ENCODE measurements around the gene DLEC1. TPM values are rescaled to one million over a fixed set of nuclear protein-coding genes. Genes with fewer than 3 reads are reported as not detected.

Gene DLEC1
- total RNA-seq: 0.17 and 0.54 TPM in 2 replicates

DNA sequence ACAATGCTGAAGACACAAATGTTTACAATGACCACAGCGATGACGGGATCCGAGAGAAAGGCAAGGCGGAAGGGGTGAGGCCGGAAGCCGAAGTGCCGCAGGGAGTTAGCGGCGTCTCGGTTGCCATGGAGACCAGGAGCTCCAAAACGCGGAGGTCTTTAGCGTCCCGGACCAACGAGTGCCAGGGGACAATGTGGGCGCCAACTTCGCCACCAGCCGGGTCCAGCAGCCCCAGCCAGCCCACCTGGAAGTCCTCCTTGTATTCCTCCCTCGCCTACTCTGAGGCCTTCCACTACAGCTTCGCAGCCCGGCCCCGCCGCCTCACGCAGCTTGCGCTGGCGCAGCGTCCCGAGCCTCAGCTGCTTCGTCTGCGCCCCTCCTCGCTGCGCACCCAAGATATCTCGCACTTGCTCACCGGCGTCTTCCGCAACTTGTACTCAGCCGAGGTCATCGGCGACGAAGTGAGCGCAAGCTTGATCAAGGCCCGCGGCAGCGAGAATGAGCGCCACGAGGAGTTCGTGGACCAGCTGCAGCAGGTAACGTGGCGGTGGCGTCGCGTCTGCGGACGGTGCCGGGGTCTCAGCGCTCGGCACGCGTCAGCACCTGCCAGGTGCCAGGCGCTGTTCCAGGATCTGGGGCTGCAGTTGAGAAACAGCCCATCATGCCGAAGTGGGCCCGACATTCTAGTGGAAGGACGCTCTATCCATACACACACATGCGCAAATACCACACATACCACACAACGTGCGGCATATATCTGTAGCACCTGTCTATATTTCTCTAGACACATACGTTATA, at the start of gene DLEC1:
Gene DLEC1, plus strand, starts transcription at position 108 of the 798 bp plus-strand sequence. Its CDS starts 18 bp downstream, at position 126.
- Mint-ChIP-seq H3K27me3 (peaks cover 2% of the 10 kb centered on the region), H3K27ac (peak within 1 kb of the TSS; percentile 89), H3K4me3 (peak within 1 kb of the TSS; percentile 59), H3K4me1 (peaks cover 28% of the 10 kb centered on the region), H3K9me3 (peaks cover 8% of the 10 kb centered on the region), H3K36me3 (ENCODE audit: low read depth) (peaks cover 10% of the 10 kb centered on the region)
- intact Hi-C loops (cut with micrococcal nuclease): loop anchor here (2.0 kb wide), 2 partner anchors 44 to 126 kb away; partner anchors contain the start of gene OXSR1
- DNase-seq: peak; percentile 96

DNA sequence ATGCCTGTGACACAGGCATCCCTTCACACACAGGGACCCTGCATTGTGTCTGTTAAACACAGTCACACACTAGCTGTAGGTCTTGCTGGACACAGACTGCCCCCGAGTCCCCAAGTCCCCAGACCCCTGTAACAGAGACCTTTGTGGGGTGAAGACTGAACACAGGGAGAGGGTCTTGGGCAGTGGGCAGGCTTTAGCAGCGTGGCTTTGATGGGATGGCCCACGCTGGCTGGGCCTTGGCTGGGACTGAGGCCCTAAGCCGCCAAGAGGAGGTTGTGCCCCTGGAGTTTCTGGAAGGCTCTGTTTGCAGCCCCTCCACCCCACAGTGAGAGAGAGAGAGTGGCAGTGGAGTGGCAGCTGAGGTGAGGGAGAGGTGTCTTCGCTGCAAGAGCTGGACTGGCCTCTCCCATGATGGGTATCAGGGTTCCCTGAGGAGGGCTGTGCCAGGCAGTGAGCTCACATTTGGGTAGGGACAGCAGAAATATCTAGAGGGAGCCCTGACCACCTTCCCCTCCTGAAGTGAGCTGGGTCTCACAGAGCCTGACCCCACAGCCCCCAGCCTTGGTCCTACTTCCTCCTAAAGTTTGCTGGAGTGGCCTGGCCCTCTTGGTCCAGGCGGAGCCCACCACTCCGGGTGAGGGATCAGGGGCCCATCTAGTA, 49.1 kb upstream of the DLEC1 start:
- intact Hi-C loops (cut with micrococcal nuclease): no loop called here
- Mint-ChIP-seq H3K27ac (no peak overlapping the region), H3K4me3 (no peak overlapping the region), H3K27me3 (peaks cover 2% of the 10 kb centered on the region), H3K36me3 (ENCODE audit: low read depth) (peaks cover 3% of the 10 kb centered on the region), H3K9me3 (no peaks in the 10 kb centered on the region), H3K4me1 (peaks cover 16% of the 10 kb centered on the region)
- DNase-seq: no peak

GRCh38 chr3:37990527-37990926, 48.5 kb upstream of the DLEC1 start, which contains the start of gene VILL:
VILL (plus strand) TSS chr3:37990786; CDS start chr3:37993673, 2,887 bp downstream.
- peaks cover 22% of the 10 kb centered on the region for H3K4me1 Mint-ChIP-seq
- peaks cover 2% of the 10 kb centered on the region for H3K27me3 Mint-ChIP-seq
- H3K4me3 Mint-ChIP-seq: no peak within 1 kb of the TSS
- intact Hi-C loops (cut with micrococcal nuclease): no loop called here
- no peak for DNase-seq
- peaks cover 6% of the 10 kb centered on the region for H3K36me3 Mint-ChIP-seq (ENCODE audit: low read depth)
- H3K9me3 Mint-ChIP-seq: no peaks in the 10 kb centered on the region
- peak within 1 kb of the TSS; percentile 52 for H3K27ac Mint-ChIP-seq

GRCh38 chr3:37991109-37991508, 47.9 kb upstream of the DLEC1 start:
- DNase-seq: no peak
- Mint-ChIP-seq H3K27me3 (peaks cover 2% of the 10 kb centered on the region), H3K4me1 (peaks cover 28% of the 10 kb centered on the region), H3K27ac (no peak overlapping the region), H3K4me3 (no peak overlapping the region), H3K36me3 (ENCODE audit: low read depth) (peaks cover 11% of the 10 kb centered on the region), H3K9me3 (no peaks in the 10 kb centered on the region)
- intact Hi-C loops (cut with micrococcal nuclease): no loop called here

GRCh38 chr3:37991823-37992222, 47.2 kb upstream of the DLEC1 start:
- no peak overlapping the region for H3K27ac Mint-ChIP-seq
- peaks cover 35% of the 10 kb centered on the region for H3K4me1 Mint-ChIP-seq
- no peak overlapping the region for H3K4me3 Mint-ChIP-seq
- no peaks in the 10 kb centered on the region for H3K9me3 Mint-ChIP-seq
- H3K36me3 Mint-ChIP-seq (ENCODE audit: low read depth): peaks cover 18% of the 10 kb centered on the region
- no peak for DNase-seq
- intact Hi-C loops (cut with micrococcal nuclease): no loop called here
- H3K27me3 Mint-ChIP-seq: peaks cover 2% of the 10 kb centered on the region

GRCh38 chr3:37992271-37993066, 46.5 kb upstream of the DLEC1 start:
- intact Hi-C loops (cut with micrococcal nuclease): no loop called here
- Mint-ChIP-seq H3K4me1 (peaks cover 37% of the 10 kb centered on the region), H3K36me3 (ENCODE audit: low read depth) (peaks cover 20% of the 10 kb centered on the region), H3K9me3 (no peaks in the 10 kb centered on the region), H3K27me3 (peaks cover 2% of the 10 kb centered on the region), H3K4me3 (no peak overlapping the region), H3K27ac (peak overlapping the region; percentile 20)
- no peak for DNase-seq

DNA sequence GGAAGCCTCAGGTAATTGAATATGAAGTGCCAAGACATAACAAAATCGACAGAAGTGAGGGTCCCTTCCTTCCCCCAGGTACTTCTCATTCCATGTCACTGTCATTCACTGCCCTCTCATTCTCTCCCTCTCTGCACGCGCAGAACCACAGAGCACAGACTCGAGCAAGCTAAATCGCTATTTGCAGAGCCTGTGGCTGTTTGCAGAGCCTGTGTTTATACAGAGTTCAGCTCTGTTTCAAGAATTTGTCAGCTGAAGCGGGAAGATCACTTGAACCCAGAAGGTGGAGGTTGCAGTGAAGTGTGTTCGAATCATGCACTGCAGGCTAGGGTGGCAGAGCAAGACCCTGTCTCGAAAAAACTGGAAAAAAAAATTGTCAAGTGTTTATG, 45.9 kb upstream of the DLEC1 start:
- H3K27ac Mint-ChIP-seq: peak overlapping the region; percentile 20
- H3K4me3 Mint-ChIP-seq: peak overlapping the region; percentile 97
- intact Hi-C loops (cut with micrococcal nuclease): no loop called here
- H3K9me3 Mint-ChIP-seq: no peaks in the 10 kb centered on the region
- H3K27me3 Mint-ChIP-seq: peaks cover 2% of the 10 kb centered on the region
- DNase-seq: no peak
- peaks cover 20% of the 10 kb centered on the region for H3K36me3 Mint-ChIP-seq (ENCODE audit: low read depth)
- peaks cover 38% of the 10 kb centered on the region for H3K4me1 Mint-ChIP-seq

DNA sequence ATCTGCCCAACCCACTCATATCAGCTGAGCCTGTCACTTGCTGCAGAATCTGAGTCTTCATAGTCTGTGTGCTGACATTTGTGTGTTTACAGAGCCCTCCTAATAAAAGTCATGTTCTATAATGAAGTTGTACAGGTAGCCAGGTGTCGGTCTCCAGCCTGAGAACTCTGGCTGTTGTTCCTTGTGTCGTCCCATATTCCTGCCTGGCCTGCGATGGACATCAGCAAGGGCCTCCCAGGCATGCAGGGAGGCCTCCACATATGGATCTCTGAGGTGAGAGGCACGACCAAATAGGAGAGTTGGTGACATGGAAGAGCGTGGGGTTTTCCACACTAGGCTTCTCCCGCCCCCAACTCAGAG, 45.6 kb upstream of the DLEC1 start:
- peaks cover 20% of the 10 kb centered on the region for H3K36me3 Mint-ChIP-seq (ENCODE audit: low read depth)
- peak overlapping the region; percentile 95 for H3K27ac Mint-ChIP-seq
- H3K27me3 Mint-ChIP-seq: peaks cover 2% of the 10 kb centered on the region
- peak overlapping the region; percentile 97 for H3K4me3 Mint-ChIP-seq
- DNase-seq: no peak
- intact Hi-C loops (cut with micrococcal nuclease): no loop called here
- peaks cover 42% of the 10 kb centered on the region for H3K4me1 Mint-ChIP-seq
- H3K9me3 Mint-ChIP-seq: no peaks in the 10 kb centered on the region

DNA sequence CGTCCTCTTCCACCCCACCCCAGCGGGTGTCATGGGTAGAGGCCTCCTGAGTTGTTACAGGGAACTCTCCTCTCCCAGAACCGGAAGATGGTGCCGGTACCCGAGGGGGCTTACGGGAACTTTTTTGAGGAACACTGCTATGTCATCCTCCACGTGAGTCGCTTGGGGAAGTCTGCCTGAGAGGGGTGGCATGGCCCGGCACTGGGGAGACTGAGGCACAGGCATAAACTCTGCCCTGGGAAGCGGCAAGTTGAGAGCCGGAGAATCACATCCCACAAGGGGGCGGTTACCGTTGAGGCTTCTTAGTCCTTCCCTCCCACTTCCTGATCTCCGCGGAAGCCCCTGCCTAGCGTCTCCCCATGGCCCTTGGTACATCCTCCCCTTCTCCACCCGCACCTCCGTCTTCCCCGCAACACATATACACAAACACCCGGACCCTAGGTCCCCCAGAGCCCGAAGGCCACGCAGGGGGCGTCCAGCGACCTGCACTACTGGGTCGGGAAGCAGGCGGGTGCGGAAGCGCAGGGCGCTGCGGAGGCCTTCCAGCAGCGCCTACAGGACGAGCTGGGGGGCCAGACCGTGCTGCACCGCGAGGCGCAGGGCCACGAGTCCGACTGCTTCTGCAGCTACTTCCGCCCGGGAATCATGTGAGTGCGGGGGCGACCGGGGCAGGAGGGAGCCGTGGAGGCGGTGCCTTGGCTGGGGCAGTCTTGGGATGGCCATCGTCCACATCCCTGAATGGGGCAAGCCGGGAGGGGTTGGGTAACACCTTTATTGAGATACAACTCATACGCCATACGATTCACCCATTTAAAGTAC, 45.0 kb upstream of the DLEC1 start:
- H3K4me1 Mint-ChIP-seq: peaks cover 46% of the 10 kb centered on the region

GRCh38 chr3:37994639-37994972, 44.4 kb upstream of the DLEC1 start:
- Mint-ChIP-seq H3K36me3 (ENCODE audit: low read depth) (peaks cover 27% of the 10 kb centered on the region), H3K9me3 (no peaks in the 10 kb centered on the region), H3K4me1 (peaks cover 50% of the 10 kb centered on the region), H3K4me3 (peak overlapping the region; percentile 97), H3K27me3 (peaks cover 2% of the 10 kb centered on the region), H3K27ac (peak overlapping the region; percentile 95)
- intact Hi-C loops (cut with micrococcal nuclease): loop anchor here (1.0 to 2.0 kb wide), 2 partner anchors 44 to 171 kb away; partner anchors contain the start of genes DLEC1 and OXSR1
- no peak for DNase-seq

More for the DNA sequence above, 45.0 kb upstream of the DLEC1 start:
- Mint-ChIP-seq H3K9me3 (no peaks in the 10 kb centered on the region), H3K36me3 (ENCODE audit: low read depth) (peaks cover 21% of the 10 kb centered on the region), H3K27me3 (peaks cover 2% of the 10 kb centered on the region), H3K27ac (peak overlapping the region; percentile 95), H3K4me3 (peak overlapping the region; percentile 97)
- peak; percentile 89 for DNase-seq
- intact Hi-C loops (cut with micrococcal nuclease): loop anchor here (1.0 to 2.0 kb wide), 2 partner anchors 45 to 171 kb away; partner anchors contain the start of genes DLEC1 and OXSR1

- H3K27me3 Mint-ChIP-seq: peaks cover 2% of the 10 kb centered on the region
- peak overlapping the region; percentile 95 for H3K27ac Mint-ChIP-seq
- DNase-seq: peak; percentile 74
- no peaks in the 10 kb centered on the region for H3K9me3 Mint-ChIP-seq
- peak overlapping the region; percentile 97 for H3K4me3 Mint-ChIP-seq
- intact Hi-C loops (cut with micrococcal nuclease): loop anchor here (2.0 kb wide), 1 partner anchor 43 kb away; the partner anchor contains the start of gene DLEC1
- peaks cover 34% of the 10 kb centered on the region for H3K36me3 Mint-ChIP-seq (ENCODE audit: low read depth)
- H3K4me1 Mint-ChIP-seq: peaks cover 52% of the 10 kb centered on the region
Observed at GRCh38 chr3:37995652-37996641, 43.1 kb upstream of the DLEC1 start.

GRCh38 chr3:37996785-37997301, 42.2 kb upstream of the DLEC1 start:
- no peaks in the 10 kb centered on the region for H3K9me3 Mint-ChIP-seq
- intact Hi-C loops (cut with micrococcal nuclease): no loop called here
- peaks cover 36% of the 10 kb centered on the region for H3K36me3 Mint-ChIP-seq (ENCODE audit: low read depth)
- H3K4me3 Mint-ChIP-seq: no peak overlapping the region
- H3K27ac Mint-ChIP-seq: peak overlapping the region; percentile 55
- peaks cover 52% of the 10 kb centered on the region for H3K4me1 Mint-ChIP-seq
- DNase-seq: peak; percentile 95
- no peaks in the 10 kb centered on the region for H3K27me3 Mint-ChIP-seq
